ENCODE data around the gene PICK1.
A peak's percentile ranks its signal among the peaks of the same experiment; 100 is the strongest.

PICK1 gene

DNA sequence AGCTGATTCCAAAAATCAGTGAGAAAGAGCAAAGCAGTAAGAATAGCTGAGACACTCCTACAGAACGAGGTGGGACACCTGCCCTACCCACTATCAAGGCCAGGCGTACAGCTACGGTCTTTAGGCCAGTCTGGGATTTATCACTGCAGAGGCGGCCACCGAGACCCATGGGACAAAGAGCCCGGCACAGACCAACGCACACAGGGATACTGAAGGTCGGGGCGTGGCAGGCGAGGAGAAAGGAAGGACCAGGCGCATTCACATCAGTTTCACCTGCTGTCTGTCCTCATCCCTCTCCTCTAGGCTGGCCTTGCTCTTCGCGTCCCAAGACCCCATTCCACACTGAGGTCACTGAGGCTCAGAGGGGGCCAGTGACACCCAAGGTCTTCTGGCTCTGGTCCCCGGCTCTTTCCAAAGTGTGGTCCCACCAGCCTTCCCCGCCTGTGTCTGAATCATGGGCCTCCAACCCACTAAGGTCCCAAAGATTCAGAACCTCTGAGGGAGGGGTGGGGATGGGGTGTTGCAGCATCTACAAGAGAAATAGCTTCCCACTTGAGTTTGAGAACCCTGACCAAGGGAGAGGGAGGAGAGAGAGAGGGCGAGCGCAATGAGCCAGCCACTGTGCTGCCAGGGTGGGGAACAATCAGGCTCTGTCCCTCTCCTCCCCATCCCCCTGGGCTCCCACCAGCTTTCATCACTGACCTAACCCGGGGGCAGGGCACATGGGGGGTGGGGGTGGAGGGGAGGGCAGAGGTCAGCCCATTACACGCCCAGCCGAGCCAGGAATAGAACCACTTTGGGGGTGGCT lies 7.2 kb upstream of the PICK1 start:
- no peak for DNase-seq (ENCODE audit: low read depth in 2 of 2)

DNA sequence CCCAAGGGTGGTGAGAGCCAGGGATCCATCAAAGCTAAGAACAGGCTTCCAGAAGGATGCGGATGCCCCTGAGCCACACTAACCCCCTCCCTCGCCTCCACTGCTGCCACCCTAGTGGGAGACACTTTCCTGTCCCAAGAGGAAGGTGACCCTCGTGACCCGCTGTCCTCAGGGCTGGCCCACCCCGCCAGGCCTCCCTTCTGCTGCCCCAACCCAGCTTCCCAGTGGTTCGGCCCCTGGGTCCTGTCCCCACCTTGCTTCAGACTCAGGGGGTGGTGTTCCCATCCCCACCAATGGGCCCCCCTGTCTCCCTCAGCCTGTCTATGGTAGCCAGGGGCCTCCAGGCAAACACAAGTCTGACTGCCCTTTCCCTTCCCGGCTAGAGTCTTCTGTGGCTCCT lies 6.5 kb upstream of the PICK1 start:
- DNase-seq (ENCODE audit: low read depth in 2 of 2), result no peak

DNA sequence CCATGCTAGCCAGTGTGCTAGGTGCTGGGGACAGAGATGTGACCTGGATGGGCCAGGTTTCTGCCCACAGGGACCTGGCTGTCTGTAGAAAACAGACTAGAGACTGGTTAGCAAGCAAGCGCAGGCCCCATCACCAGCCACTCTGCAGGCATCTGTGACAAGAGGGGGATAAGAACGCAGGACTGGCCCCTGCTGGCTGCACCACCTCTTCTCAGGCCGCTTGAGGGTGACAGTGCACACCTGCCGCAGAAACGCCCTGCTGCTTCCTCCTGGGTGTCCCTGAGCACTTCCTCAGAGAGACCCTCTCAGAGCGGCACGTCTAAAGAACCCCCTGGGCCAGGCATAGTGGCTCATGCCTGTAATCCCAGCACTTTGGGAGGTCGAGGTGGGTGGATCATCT lies 5.9 kb upstream of the PICK1 start:
- DNase-seq (ENCODE audit: low read depth in 2 of 2), result no peak

- DNase-seq (ENCODE audit: low read depth in 2 of 2), result peak; percentile 64 to 72
Measured at GRCh38 chr22:38051900-38052862, 5.0 kb upstream of the PICK1 start.

DNA sequence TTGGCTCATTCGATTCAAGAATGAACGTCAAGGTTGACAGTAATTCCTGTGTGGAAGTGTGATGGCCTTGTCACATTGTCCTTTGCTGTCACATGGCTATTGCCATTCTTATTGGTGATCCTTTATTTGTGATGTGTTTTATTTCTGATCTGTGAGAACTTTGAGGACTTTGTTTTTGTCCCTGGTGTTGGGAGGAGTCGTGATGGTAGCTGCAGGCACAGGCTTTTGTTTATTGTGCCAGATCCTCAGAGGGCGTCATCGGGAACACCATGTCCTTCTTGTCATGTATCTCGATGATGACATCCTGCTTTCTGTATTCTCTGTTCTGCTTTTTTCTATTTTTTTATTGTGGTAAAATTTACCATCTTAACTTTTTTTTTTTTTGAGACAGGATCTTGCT lies 5.6 kb downstream of the PICK1 start:
- DNase-seq (ENCODE audit: low read depth in 2 of 2), result no peak

GRCh38 chr22:38065539-38065938 lies 8.3 kb downstream of the PICK1 start:
- no peak for DNase-seq (ENCODE audit: low read depth in 2 of 2)

- no peak for DNase-seq (ENCODE audit: low read depth in 2 of 2)
Measured at GRCh38 chr22:38066381-38067027, 9.3 kb downstream of the PICK1 start.

- DNase-seq (ENCODE audit: low read depth in 2 of 2), result no peak
Measured at GRCh38 chr22:38067028-38067415, 9.8 kb downstream of the PICK1 start.

GRCh38 chr22:38067761-38068360 lies 10.7 kb downstream of the PICK1 start:
- DNase-seq (ENCODE audit: low read depth in 2 of 2), result no peak

DNA sequence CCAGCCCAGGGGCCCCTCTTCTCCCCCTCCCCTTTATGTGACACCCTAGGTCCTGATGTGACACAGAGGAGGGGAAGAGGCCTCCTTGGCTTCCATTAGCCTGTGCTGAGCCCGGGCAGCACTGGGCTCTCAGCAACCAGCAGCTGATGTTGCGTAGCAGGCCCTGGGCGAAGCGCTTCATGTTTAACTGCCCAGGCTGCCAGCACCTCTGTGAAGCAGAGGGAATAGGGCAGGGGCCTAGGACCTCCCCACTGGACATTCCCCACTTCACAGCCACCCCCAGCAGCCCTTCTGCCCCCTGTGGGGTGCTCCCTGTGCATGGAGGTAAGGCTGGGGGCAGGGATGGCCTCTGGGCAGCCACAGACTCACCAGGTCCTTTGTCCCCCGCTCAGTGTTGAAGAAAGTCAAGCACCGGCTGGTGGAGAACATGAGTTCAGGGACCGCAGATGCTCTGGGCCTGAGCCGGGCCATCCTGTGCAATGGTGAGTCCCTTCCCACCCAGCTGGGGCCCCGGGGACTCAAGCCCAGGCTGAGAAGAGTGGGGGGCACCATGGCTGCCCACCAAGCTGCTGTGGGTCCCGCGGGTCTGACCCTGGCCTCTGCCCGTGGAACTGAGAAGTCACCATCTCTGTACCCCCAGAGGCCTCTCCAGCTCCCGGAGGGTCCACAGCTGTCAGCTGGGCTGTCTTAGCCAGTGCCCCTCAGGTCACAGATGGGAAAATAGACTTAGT lies 11.6 kb downstream of the PICK1 start:
- DNase-seq (ENCODE audit: low read depth in 2 of 2), result no peak

DNA sequence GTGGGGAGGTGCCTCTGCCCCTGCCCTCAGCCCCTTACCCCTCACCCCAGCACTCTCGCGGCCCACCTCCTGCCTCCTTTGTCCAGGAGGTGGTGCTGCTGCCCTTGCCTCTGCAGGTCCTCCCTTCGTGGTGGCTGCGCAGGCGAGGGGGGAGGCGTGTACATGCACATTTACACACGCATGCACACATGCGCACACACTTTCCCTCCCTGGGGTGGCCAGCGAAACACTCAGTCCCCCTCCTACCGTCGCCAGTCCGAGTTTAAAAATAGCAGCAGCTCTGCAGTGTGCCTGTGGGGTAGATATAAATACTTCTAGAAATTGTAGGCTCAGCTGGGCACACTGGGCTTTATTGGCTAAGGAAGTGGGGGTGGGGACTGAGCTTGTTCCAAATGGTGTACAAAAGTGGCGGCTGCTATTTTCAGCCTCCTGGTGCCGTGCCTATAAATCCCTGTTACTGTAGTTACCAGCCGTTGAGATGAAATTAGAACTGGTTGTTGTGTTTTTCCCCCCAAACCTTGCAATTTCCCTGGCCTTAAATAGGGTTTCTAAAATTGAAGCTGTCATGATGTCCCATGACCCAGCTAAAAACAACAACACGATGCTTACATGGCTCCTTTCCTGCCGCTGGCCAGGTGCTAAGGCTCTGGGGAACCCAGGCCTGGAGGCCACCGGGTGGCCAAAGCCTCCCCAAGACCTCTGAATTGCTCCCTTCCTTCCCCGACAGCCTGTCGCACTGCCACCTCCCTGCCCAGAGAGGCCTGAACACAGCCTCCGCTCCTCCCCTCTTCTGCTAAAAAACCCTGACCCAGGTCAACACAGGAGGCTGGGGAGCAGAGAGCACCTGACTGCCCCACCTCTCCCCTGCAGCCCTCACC lies 12.4 kb downstream of the PICK1 start:
- DNase-seq (ENCODE audit: low read depth in 2 of 2), result no peak

DNA sequence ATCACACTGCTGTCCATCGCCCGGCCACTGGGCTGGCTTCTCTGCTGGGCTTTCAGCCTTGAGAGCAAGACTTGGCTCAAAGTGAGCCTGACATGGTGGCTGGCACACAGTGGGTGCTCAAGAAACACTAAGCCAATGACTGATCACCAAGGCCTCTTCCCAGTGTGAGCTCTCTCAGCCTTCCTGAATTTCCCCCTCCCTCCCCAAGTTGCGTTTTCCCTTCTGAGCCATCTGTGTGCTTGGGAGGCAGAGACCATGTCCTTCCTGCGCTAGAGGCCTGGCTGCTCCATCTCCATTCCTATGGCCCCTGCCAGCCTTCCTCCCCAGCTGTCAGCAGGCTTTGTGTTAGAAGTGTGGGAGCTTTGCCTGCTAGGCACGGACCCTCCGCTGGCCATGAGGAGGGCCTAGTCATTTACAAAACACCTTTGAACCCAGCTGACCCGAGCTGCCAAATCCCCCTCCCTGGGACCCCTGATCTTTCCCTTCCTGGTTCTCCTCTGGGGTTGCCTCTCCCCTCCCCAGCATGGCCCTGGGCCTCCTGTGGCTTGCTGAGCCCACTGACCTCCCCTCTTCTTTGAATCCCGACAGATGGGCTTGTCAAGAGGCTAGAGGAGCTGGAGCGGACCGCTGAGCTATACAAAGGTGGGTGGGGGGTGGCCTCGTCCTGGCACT lies 13.2 kb downstream of the PICK1 start:
- DNase-seq (ENCODE audit: low read depth in 2 of 2), result no peak

GRCh38 chr22:38071421-38072321 lies 14.5 kb downstream of the PICK1 start:
- DNase-seq (ENCODE audit: low read depth in 2 of 2), result no peak

GRCh38 chr22:38072322-38073149 lies 15.3 kb downstream of the PICK1 start:
- DNase-seq (ENCODE audit: low read depth in 2 of 2), result no peak

- no peak for DNase-seq (ENCODE audit: low read depth in 2 of 2)
Measured at GRCh38 chr22:38073150-38074130, 16.2 kb downstream of the PICK1 start.
